HEK293 (cell line): ENCODE data around the gene TP53BP2.
A peak's percentile ranks its signal among the peaks of the same experiment; 100 is the strongest.

Experiments
- HOXA7 ChIP-seq: sonication (generic); formaldehyde crosslinking; IDR thresholded peaks from 2 replicates; pipeline ENCODE4 v1.8.1; 2022; ENCODE audit warnings: missing genetic modification reagents, borderline replicate concordance
- KLF10 ChIP-seq: fragments of 450-650 bp; IDR thresholded peaks from 2 replicates; pipeline ENCODE4 v1.5.1; 2018; ENCODE audit warnings: missing biosample characterization, mild to moderate bottlenecking, missing genetic modification characterization
- KLF9 ChIP-seq: fragments of 450-650 bp; formaldehyde crosslinking; IDR thresholded peaks from 2 replicates; pipeline ENCODE4 v1.5.1; 2016; ENCODE audit warnings: missing biosample characterization, missing genetic modification characterization, low read depth
- OVOL3 ChIP-seq: fragments of 450-650 bp; formaldehyde crosslinking; IDR thresholded peaks from 2 replicates; pipeline ENCODE4 v1.5.1; 2016; ENCODE audit warnings: missing biosample characterization, missing genetic modification characterization
- PBX3 ChIP-seq: sonication (generic); formaldehyde crosslinking; IDR thresholded peaks from 2 replicates; pipeline ENCODE4 v1.8.1; 2022; ENCODE audit warnings: mild to moderate bottlenecking, moderate library complexity, missing genetic modification reagents
- PRDM2 ChIP-seq: fragments of 450-650 bp; formaldehyde crosslinking; IDR thresholded peaks from 2 replicates; pipeline ENCODE4 v1.5.1; 2016; ENCODE audit warnings: missing biosample characterization, missing genetic modification characterization, borderline replicate concordance
- SCRT1 ChIP-seq: fragments of 450-650 bp; formaldehyde crosslinking; IDR thresholded peaks from 2 replicates; pipeline ENCODE4 v1.5.1; 2016; ENCODE audit warnings: missing biosample characterization, missing genetic modification characterization, borderline replicate concordance
- SP3 ChIP-seq: fragments of 450-650 bp; formaldehyde crosslinking; IDR thresholded peaks from 2 replicates; pipeline ENCODE4 v1.5.1; 2016; ENCODE audit warnings: missing biosample characterization, missing genetic modification characterization
- ZBTB11 ChIP-seq: fragments of 450-650 bp; formaldehyde crosslinking; conservative IDR thresholded peaks from 2 replicates; pipeline ENCODE4 v1.5.1; 2016; ENCODE audit warnings: low read depth, missing biosample characterization, missing genetic modification characterization
- ZFP3 ChIP-seq: fragments of 450-650 bp; formaldehyde crosslinking; IDR thresholded peaks from 2 replicates; pipeline ENCODE4 v1.5.1; 2016; ENCODE audit warnings: low read depth, missing biosample characterization, missing genetic modification characterization
- ZFP41 ChIP-seq: fragments of 450-650 bp; formaldehyde crosslinking; IDR thresholded peaks from 2 replicates; pipeline ENCODE4 v1.5.1; 2016; ENCODE audit warnings: missing biosample characterization, missing genetic modification characterization, borderline replicate concordance
- ZFP69B ChIP-seq: fragments of 450-650 bp; formaldehyde crosslinking; IDR thresholded peaks from 2 replicates; pipeline ENCODE4 v1.5.1; 2016; ENCODE audit warnings: missing biosample characterization, missing genetic modification characterization
- ZNF132 ChIP-seq: fragments of 450-650 bp; formaldehyde crosslinking; IDR thresholded peaks from 2 replicates; pipeline ENCODE4 v1.5.1; 2017; ENCODE audit warnings: missing biosample characterization, missing genetic modification characterization, borderline replicate concordance
- ZNF18 ChIP-seq: fragments of 450-650 bp; formaldehyde crosslinking; IDR thresholded peaks from 2 replicates; pipeline ENCODE4 v1.5.1; 2016; ENCODE audit warnings: missing biosample characterization, missing genetic modification characterization
- ZNF248 ChIP-seq: fragments of 450-650 bp; formaldehyde crosslinking; IDR thresholded peaks from 2 replicates; pipeline ENCODE4 v1.5.1; 2017; ENCODE audit warnings: missing biosample characterization, missing genetic modification characterization
- ZNF37A ChIP-seq: fragments of 450-650 bp; IDR thresholded peaks from 2 replicates; pipeline ENCODE4 v1.5.1; 2018; ENCODE audit warnings: missing biosample characterization, missing genetic modification characterization
- ZNF433 ChIP-seq: fragments of 450-650 bp; formaldehyde crosslinking; IDR thresholded peaks from 2 replicates; pipeline ENCODE4 v1.5.1; 2016; ENCODE audit warnings: missing biosample characterization, missing genetic modification characterization, low read depth
- ZNF529 ChIP-seq: fragments of 450-650 bp; formaldehyde crosslinking; IDR thresholded peaks from 2 replicates; pipeline ENCODE4 v1.5.1; 2017; ENCODE audit warnings: missing genetic modification characterization, missing biosample characterization; ENCODE audit not compliant: insufficient replicate concordance
- ZNF549 ChIP-seq: fragments of 450-650 bp; IDR thresholded peaks from 2 replicates; pipeline ENCODE4 v1.5.1; 2018; ENCODE audit warnings: missing biosample characterization, missing genetic modification characterization, mild to moderate bottlenecking, inconsistent platforms, moderate library complexity
- ZNF585B ChIP-seq: fragments of 450-650 bp; formaldehyde crosslinking; IDR thresholded peaks from 2 replicates; pipeline ENCODE4 v1.5.1; 2016; ENCODE audit warnings: missing biosample characterization, missing genetic modification characterization
- ZNF621 ChIP-seq: fragments of 450-650 bp; formaldehyde crosslinking; IDR thresholded peaks from 2 replicates; pipeline ENCODE4 v1.5.1; 2017; ENCODE audit warnings: missing biosample characterization, missing genetic modification characterization
- ZNF660 ChIP-seq: fragments of 450-650 bp; IDR thresholded peaks from 2 replicates; pipeline ENCODE4 v1.5.1; 2018; ENCODE audit warnings: missing biosample characterization, mild to moderate bottlenecking, missing genetic modification characterization
- TF ChIP-seq, protein P1 (sequence below): fragments of 450-650 bp; formaldehyde crosslinking; IDR thresholded peaks from 2 replicates; pipeline ENCODE4 v1.5.1; 2016; ENCODE audit warnings: missing biosample characterization, missing genetic modification characterization
- TF ChIP-seq, protein P2 (sequence below): fragments of 450-650 bp; formaldehyde crosslinking; IDR thresholded peaks from 2 replicates; pipeline ENCODE4 v1.5.1; 2016; ENCODE audit warnings: missing biosample characterization, missing genetic modification characterization

Gene TP53BP2

GRCh38 chr1:223819730-223820514, 25.8 kb downstream of the TP53BP2 start (continued):
- TF ChIP-seq ZFP69B (tag by site-specific recombination) = peak; percentile 81
- no peak for TF ChIP-seq ZNF18
- peak; percentile 18 for TF ChIP-seq ZNF529 (tag by site-specific recombination)
- TF ChIP-seq HOXA7 (CRISPR knock-in tag) = no peak
- no peak for TF ChIP-seq ZNF621 (tag by site-specific recombination)
- no peak for TF ChIP-seq KLF9 (tag by site-specific recombination)
- TF ChIP-seq OVOL3 (tag by site-specific recombination) = peak; percentile 50; the same call in 1 of the 2 replicates
- TF ChIP-seq ZFP41 (tag by site-specific recombination) = no peak
- no peak for TF ChIP-seq PBX3 (CRISPR knock-in tag)
- TF ChIP-seq, protein P1, sequence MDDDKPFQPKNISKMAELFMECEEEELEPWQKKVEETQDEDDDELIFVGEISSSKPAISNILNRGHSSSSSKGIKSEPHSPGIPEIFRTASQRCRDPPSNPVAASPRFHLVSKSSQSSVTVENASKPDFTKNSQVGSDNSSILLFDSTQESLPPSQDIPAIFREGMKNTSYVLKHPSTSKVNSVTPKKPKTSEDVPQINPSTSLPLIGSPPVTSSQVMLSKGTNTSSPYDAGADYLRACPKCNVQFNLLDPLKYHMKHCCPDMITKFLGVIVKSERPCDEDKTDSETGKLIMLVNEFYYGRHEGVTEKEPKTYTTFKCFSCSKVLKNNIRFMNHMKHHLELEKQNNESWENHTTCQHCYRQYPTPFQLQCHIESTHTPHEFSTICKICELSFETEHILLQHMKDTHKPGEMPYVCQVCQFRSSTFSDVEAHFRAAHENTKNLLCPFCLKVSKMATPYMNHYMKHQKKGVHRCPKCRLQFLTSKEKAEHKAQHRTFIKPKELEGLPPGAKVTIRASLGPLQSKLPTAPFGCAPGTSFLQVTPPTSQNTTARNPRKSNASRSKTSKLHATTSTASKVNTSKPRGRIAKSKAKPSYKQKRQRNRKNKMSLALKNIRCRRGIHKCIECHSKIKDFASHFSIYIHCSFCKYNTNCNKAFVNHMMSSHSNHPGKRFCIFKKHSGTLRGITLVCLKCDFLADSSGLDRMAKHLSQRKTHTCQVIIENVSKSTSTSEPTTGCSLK (tag by site-specific recombination) = no peak
- TF ChIP-seq ZNF37A (tag by site-specific recombination) = no peak
- peak; percentile 94 for TF ChIP-seq KLF10 (tag by site-specific recombination)
- no peak for TF ChIP-seq PRDM2 (tag by site-specific recombination)
- TF ChIP-seq ZNF585B (tag by site-specific recombination) = no peak
- TF ChIP-seq SCRT1 (tag by site-specific recombination) = no peak
- no peak for TF ChIP-seq ZNF433 (tag by site-specific recombination)
- TF ChIP-seq, protein P2, sequence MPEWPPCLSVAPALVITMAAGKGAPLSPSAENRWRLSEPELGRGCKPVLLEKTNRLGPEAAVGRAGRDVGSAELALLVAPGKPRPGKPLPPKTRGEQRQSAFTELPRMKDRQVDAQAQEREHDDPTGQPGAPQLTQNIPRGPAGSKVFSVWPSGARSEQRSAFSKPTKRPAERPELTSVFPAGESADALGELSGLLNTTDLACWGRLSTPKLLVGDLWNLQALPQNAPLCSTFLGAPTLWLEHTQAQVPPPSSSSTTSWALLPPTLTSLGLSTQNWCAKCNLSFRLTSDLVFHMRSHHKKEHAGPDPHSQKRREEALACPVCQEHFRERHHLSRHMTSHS (tag by site-specific recombination) = peak; percentile 93
- no peak for TF ChIP-seq ZNF248 (tag by site-specific recombination)
- no peak for TF ChIP-seq ZFP3
- no peak for TF ChIP-seq ZNF549
- no peak for TF ChIP-seq ZBTB11
- peak; percentile 30; the same call in 1 of the 2 replicates for TF ChIP-seq SP3 (tag by site-specific recombination)
- TF ChIP-seq ZNF132 (tag by site-specific recombination) = no peak
- peak; percentile 100 for TF ChIP-seq ZNF660 (tag by site-specific recombination)
